HUDEP-2 (cell line): ENCODE data around the gene CFAP92.
A peak's percentile ranks its signal among the peaks of the same experiment; 100 is the strongest.

Experiments used
- DNase-seq, 76 experiments: peaks; one replicate each; lab custom pipeline; 2025; ENCODE audit not compliant: unreplicated experiment in 76 of 76; lab: John Stamatoyannopoulos, UW

CFAP92 gene

DNA sequence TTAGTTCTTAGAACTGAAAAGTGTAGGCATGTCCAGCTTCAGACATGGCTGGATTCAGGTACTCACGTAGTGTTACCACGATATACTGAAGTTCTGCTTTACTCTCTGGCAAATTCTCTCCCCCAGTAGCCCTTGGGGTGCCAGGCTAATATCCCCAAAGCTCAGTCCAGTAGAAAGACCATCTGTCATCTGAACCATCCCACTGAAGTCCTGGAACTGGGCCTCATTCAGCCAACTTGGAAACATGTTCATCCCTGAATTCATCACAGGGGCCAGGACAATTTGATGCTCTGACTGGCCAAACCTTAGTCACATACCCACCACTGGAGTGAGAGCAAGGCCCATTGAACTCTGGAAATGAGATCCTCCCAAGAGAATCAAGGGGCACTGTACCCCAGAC lies 15.4 kb upstream of the CFAP92 start:
- no peak for DNase-seq

DNA sequence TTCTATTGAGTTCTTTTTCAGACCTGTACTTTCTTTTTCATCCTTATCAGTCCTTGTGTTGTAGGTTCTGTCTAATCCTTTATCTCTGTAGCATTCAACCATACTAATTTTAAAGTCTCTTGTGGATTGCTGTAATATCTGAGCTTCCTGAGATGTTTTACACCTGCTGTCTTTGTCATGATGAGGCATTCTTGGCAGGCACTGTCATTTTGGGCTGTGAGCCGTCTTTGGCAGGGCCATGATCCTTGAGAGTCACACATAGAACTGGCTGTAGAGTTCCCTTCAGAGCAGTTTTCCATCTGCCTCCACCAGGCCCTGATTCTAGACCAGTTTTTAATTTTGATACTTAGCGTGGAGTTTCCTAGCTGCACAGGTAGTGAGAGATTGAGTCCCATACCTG lies 13.9 kb upstream of the CFAP92 start:
- peak in 1 of 76 experiments; percentile 2 for DNase-seq

DNA sequence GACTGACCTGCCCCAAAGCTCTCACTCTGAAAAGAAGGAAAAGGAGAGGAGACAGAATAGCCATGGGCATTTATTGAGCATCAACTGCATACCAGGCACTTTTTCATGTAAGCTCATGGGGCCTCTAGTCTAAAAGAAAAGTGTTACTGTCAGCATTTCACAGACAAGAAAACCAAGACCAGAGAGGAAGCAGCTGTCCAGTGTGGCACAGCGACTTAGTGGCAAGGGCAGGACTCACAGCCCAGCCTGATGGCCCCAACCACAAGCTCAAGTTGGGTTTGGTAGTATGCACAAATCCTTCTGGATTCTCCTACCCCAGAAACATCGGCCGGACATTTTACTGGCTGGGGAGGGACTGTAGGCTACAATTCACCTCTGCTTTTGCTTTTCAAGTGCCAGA lies 13.0 kb upstream of the CFAP92 start:
- DNase-seq: no peak

DNA sequence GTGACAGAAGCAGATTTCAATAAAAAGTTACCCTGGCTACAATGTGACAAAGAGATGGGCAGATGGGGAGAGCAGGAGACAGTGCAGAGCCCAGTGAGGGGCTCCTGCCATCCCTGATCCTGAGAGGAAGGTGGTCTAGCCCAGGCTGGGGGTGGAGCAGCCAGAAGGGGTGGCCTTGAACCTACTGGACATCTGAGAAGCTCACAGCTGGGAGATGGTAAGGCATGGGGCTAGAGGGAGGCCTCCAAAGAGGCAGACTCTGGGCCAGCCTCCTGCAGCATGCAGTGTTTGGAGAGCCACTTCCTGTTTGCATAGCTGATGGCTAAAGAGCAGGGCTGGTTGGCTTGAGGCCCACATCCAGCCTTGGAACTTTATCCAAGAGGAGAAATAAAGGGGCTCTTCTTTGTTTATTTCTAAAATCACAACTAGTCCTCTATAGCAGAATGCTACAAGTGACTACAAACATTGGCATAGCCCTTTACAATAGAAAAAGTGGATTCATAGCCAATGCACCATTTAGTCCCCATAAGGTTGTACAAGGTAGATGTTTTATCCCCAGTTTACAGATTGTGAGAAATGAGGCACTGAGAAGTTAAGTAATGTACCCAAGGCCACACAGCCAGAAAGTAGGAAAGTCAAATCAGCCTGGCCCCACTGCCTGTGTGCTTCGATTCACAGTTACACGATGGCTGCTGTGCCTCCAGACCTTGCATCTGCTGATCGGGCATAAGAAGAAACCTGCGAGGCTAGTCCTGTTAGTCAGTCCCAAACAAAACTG lies 11.8 kb upstream of the CFAP92 start:
- no peak for DNase-seq

DNA sequence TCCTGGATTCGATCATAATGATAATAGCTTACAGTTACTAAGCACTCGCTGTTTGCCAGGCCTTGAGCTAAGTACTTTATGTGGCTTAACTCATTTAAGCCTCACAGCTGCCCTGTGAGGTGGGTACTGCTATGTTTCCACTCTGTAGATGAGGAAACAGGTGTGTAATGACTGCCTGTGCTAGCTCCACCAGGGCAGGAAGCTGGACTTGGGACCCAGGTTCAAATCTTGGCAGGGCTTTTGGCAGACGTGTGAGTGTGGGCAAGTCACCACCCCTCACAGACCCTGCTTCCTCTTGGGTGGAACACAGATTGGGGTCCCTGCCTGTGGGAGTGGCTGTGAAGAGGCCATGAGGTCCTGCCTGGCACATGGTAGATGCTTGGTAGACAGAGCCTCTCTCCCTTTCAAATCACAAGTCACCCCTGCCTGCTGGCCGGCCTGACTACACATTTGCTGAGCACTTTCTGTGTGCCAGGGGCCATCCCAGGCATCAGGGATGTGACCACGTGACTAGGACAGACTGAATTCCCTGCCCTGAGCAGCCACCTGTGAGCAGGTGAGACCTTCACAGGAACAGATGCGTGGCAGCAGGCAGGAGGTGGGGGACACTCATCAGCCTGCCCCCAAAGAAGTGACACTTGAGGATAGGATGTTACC lies 10.9 kb upstream of the CFAP92 start:
- no peak for DNase-seq

DNA sequence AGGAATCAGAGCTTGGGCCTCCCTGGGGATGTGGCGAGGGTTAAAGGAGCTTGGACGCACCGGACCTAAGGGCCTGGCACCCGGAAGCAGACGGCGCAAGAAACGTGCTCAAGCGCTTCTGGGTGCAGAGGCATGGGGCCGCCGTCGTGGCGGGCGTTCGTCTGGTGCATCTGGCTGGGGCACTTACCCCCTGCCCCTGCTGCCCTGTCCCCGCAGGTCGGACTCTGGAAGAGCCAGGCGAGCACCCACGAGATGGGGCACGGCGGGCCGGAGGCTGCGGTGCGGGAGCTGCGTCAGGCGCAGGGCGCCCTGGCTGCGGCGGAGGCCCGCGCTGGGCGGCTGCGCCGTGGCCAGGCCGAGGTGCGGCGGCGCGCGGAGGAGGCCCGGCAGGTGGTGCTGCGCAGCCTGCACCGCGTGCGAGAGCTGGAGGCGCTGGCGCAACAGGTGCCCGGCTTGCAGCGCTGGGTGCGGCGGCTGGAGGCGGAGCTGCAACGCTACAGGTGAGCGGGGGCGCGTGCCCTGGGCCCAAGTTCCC lies 9.8 kb upstream of the CFAP92 start:
- DNase-seq: no peak

DNA sequence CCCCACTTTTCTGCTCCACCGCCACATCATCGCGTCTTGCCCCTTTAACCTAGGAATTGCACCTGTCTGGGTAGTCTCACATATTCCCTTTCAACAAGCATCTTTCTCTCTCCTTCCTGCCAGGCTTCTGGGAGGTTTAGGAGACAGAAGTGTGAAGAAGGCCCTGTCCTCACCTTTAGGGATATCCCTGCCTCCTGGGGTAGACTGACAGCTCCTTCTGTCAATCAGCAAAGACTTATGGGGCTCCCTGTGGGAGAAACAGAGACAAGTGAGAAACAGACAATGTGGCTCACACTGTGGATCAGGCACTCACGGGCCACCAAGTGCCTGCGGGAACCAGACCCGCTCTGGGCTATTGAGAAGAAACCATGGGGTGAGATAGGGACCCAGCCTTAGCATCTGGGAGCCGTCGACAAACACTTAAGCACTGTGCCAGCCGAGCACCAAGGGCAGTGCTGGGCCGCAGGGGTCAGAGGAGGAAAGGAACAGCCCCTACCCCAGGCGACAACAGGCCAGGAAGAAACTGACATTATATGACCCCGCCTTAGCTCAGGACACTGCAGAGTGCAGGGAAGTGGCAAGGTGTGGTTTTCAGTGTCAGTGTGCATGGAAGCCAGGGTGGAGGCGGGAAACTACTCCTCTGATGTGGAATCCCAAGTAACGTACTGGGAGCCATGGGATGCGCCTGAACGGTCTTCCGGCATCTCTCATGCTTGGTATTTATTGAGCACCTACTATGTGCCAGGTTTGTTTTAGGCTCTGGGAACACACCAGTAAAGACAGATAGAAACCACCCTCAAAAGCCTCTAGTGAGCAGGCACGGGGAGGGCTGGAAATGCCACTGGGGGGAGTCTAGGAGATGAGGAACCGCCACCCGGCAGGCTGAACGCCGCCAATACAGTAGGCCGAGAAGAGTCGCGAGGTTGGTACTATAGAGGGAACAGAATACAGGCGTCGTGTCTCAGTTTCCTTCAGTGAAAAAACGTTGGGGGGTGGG lies 9.0 kb upstream of the CFAP92 start:
- DNase-seq: no peak

DNA sequence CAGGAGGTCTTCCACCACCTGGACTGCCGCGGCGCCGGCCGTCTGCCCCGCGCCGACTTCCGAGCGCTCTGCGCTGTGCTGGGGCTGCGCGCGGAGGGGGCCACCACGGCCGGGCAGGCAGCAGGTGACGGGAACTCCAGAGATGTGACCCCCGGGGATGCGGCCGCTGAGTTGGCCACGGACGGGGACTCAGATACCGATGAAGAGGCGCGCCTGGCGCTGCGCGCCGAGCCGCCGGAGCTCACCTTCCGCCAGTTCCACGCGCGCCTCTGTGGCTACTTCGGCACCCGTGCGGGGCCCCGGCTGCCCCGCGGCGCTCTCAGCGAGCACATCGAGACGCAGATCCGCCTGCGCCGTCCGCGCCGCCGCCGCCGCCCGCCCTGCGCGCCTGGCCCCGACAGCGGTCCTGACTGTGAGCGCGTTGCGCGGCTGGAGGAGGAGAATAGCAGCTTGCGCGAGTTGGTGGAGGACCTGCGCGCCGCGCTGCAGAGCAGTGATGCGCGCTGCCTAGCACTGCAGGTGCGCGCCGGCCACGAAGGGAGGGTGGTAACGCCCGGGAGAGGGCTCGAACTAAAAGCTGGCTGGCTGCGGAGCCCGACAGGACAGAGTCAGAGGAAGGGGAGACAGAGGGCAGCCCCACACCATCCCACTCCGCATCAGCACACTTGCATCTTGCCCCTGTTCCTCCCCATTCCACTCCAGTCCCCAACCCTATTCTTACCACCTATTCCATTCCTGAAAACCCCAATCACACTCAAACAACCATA lies 8.1 kb upstream of the CFAP92 start:
- DNase-seq: no peak

DNA sequence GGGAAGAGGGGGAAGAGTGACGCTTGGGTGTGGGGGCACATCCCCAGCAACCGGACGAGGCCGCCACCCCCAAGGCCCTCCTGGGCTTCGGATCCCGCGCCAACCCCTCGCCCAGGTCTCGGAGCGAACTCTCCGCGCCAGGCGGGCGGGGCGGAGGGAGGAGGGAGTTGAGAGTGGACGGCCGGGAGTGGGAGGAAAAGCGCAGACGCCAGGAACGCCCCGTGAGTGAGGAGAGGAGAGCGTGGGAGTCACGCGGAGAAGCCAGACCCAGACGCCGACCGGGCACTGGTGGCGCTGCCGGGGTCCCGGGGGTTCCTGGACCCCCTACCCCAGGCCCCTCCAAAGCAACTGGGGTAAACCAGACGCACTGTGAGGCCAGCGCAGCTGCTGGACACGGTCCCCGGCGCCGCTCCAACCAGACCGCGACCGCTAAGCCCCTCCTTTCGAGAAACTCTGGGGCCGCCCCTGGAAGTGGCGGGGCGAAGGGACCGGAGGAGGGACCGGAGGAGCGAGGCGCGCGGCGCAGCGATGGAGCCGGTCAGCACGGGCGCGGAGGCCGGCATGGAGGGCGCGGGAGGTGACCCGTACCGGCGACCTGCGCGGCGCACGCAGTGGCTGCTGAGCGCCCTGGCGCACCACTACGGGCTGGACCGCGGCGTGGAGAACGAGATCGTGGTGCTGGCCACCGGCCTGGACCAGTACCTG lies 7.4 kb upstream of the CFAP92 start, which contains the start of gene EFCC1:
Gene EFCC1, plus strand, starts transcription at position 204 of the 705 bp plus-strand sequence. Its CDS starts 325 bp downstream, at position 529.
- no peak for DNase-seq

DNA sequence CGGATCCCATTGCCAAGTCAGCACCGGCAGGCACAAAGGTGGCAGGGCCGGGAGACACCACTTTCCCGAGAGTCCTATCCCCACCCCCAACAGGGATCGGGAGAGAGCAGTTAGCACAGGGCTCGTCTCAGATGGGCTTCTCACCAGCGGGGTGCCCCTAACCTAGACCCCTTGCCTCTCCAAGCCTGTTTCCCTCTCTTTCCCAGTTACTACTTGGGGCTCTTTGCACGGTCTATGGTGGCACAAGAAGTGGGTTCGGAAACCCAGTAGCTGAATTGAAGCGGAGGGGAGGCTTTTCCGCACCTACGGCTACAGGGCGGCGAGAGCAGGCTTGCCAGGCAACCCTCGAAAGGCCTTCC lies 6.8 kb upstream of the CFAP92 start:
- no peak for DNase-seq

DNA sequence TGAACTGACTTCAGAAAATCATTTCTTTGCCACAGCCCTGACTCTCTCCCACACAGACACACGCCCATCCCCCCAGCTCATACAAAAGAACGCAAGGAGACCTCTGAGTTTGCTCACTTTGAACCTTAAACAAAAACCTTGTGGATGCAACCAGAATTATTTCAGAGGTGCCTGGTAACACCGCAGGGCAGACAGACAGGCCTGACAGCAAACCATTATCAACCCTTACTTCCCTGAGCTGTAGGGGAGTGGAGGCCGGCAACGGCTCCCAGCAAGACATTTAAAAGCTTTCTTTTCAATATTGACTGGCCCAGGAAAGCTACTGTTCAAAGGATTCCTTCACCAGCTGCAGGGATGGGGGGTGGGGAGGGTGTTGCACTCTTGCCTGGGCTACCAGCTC lies 5.2 kb upstream of the CFAP92 start:
- no peak for DNase-seq

DNA sequence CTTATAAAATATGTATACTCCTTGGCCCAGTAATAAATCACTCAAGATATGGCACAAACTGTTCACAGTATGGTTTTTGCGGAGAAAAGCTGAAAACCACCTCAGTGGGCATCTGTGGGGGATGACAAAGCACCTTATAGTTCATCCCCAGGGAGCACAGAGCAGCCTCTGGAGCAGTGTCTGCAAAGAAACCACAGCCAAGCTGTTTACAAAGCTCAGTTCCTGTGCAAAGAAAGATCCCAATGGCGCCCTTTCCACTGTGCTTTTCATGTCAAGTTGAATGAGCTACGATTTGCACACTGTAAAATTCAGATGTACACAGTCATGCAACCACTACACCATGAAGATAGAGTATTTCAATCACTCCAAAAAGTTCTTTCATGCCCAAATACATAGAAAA lies 4.7 kb upstream of the CFAP92 start:
- DNase-seq: no peak

DNA sequence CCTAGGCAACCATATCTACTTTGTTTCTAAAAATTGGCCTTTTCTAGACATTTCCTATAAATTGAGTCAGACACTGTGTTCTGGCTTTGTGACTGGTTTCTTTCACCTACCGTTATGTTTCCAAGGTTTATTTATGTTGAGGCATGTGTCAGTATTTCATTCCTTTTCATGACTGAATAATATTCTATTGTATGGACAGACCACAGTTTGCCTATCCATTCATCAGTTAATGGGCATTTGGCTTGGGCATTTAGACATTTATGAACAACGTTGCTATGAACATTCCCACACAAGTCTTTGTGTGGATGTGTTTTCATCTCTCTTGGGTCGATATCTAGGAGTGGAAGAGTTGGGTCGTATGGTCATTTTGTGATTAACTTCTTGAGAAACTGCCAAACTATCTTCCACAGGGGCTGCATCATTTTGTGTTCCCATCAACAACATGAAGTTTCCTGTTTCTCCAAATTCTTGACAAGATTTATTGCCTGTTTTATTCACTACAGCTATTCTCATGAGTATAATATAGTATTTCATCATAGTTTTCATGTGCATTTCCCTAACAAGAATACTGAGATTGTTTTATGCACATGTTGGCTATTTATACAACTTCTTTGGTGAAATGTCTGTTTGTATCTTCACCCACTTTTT lies 3.7 kb upstream of the CFAP92 start:
- DNase-seq: no peak

DNA sequence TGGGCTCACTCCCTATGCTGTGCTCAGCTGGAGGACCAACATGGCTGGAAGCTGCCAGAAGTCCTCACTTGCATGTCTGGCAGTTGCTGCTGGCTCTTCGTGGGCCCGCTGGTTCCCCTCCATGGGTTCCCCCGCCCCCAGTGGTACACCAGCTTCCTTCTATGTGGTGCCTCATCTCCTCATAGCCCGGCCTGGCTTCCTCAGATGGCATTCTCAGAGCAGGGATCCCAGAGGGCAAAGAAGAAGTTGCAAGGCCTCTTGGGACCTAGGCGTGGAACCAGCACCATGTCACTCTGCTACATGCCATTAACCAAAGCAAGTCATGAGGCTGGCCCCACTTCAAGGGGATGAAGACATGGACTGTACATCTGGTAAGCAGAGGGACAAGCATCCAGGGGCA lies 2.9 kb upstream of the CFAP92 start:
- no peak for DNase-seq

DNA sequence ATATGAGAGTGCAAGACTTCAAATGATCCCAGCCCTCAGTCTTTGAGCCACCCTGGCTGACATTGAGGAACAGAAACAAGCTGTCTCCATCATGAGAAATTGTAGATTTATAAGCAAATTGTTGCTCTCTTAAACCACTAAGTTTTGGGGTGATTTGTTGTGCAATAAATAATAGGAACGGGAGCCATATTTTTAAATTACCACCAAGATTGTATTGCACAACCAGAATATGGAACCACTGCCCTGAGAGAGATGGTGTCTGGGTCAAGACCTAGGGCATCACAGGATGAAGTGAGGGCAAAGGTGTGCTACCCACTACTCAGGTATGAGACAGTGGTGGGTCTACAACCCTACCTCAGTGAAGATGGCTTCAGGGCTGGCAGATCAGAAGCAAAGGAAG lies 2.3 kb upstream of the CFAP92 start:
- no peak for DNase-seq

DNA sequence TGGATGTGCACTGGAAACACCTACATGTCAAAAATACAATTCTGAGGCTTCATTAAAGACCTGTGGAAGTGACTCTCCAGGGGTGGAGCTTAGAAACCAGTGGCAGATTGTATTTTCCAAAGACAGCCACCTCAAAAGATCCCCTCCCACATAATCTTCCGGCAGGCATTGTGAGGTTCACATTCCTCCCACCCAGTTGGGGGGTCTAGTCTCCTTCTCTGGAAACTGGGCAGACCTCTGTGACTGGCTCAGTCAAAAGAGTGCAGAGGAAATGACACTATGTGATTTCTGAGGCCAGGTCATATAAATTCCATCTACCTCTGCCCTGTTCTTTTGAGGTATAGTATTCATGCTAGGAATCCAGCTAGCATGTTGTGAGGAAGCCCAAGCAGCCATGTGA lies 1.9 kb upstream of the CFAP92 start:
- no peak for DNase-seq

DNA sequence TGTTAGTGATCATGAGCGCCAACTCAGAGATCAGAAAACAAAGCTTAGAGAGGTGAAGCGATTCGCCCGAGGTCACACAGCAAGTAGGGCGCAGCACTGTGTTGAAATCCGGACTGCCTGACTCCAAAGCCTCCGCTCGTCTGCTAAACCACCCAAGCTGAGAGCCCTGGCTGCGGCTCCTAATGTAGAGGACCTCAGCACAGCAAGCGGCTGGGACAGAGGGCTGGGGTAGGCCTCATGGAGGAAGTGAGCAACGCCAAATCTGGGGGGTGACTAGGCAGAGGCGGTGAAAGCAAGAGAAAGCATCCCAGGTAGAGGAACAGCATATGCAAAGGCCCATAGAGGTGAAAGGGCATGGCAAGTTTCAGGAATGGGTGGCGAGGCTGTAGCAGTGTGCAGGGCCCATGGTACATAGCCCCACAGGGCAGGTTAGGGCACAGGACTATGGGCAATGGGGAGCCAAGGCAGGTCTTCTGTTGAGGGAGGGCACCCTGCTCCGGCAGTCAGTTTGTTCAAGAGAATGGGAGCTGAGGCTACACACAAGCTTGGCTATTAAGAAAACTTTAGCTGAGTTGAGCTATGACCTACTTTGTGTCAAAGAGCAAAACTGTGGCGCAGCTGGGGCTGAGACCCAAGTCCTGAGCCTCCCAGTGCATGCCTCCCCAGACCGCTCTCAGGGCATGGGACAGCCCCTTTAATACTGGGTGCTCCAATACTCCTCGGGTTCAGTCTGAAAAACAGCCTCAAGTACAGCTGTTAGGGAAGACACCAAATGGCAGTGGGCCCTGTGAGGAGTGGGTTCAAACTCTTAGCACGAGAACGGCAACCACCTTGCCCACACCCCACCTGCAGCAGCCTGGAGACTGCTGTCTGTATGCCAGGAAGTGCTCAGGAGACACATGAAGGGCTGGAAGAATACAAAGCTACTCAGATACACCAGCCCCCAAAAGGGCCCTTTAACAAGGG lies 988 bp upstream of the CFAP92 start:
- DNase-seq: no peak

DNA sequence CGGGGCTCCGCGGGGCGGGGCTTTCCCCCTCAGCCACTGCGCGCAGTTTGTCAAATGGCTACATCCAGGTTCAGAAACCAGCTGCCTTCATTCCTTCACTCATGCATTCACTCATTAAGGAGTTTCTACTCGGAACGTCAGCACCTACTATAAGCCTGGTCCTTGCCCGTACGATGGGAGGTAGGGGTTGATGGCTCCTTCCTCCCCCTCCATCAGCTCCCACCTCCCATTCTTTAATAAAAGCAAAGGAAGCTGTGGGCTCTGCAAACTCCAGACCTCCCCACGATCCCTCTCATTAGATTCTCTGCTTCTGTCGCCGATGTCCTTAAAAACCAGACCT lies 267 bp upstream of the CFAP92 start:
- peak in 4 of 76 experiments; percentile 8 to 67 (median 50) for DNase-seq
